ENCODE data around the gene DMTF1.

DNA sequence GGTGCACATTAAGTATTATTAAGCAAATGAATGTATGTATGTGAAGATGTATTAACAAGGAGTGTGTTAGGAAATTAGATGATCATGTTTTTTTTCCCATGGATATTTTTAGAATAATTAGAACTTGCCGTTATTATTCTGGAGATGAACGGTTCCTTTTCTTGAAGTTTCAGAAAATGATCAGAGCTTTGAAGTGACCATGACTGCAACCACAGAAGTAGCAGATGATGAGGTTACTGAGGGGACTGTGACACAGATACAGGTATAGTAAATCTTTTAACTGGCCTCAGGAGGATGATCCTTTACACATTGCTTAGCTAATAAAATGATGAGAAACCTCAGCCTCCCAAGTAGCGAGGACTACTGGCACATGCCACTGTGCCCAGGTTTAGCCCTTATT, 18.6 kb downstream of the DMTF1 start:
- TF ChIP-seq CTCF (conservative IDR thresholded peaks at IDR 0.05; ENCODE audit: low read length) (no peak), EZH2phosphoT487 (IDR thresholded peaks at IDR 0.05; ENCODE audit: borderline replicate concordance) (no peak)

Data from Loucy (cell line).